Measurements from ENCODE around the gene PRCD.

GRCh38 chr17:76529224-76530094 is 10.4 kb upstream of the PRCD start:
- TF ChIP-seq CTCF (IDR thresholded peaks at IDR 0.05) (no peak), EZH2 (IDR thresholded peaks at IDR 0.05; ENCODE audit: borderline replicate concordance, insufficient read depth, low read depth, low read length, poor library complexity, severe bottlenecking) (no peak)
